NCI-H1092 treated with DMSO at 0.1 percent for 48 hours (cell line): ENCODE measurements around the gene LOC101059915.
A peak's percentile ranks its signal among the peaks of the same experiment; 100 is the strongest.

Experiments
- DNase-seq: peaks from one replicate; lab custom pipeline; 2025; lab: John Stamatoyannopoulos, UW

The LOC101059915 gene

DNA sequence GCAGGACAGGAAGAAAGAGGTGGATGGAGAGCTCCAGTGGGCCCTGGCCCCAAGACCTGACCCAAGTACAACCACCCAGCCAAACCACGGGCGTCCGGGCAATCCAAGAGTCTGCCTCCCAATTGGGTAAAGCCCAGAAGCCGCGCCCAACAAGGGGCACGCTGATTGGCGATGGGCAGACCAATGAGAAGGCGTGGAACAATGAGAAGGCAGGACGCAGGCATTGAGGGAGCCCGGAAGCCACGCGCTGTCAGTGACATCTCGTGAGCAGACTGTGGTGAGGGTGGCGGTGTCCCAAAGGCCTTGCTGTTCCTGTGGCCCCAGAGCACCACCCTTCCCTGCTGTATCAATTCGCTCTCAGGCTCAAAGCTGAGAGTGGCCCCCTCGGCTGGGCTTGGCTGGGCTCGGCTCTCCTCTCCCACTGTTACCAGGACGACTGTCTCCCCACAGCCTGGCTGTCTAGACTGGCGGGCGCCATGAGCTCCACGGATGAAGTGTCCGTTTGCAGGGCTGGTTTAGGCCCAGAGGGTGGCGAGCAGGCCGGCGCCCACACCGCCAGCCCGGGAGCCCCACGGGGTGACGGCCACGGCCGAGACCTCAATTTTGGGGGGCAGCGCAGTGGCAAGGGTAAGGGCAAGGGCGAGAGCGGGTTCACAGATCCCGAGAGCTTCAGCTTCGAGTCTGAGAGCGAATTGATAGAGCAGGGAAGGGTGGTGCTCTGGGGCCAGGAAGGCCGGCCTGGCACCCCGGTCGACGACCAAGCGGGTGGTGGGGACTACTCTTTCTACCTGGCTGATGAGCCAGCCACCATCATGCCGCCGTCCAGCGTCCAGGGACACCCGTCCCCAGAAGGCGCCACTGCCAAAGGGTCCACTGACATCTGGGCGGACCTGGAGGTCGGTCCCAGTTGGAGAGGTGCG is at the start of gene LOC101059915:
Gene LOC101059915, plus strand, starts transcription at position 219 of the 920 bp plus-strand sequence.
- DNase-seq, result no peak

DNA sequence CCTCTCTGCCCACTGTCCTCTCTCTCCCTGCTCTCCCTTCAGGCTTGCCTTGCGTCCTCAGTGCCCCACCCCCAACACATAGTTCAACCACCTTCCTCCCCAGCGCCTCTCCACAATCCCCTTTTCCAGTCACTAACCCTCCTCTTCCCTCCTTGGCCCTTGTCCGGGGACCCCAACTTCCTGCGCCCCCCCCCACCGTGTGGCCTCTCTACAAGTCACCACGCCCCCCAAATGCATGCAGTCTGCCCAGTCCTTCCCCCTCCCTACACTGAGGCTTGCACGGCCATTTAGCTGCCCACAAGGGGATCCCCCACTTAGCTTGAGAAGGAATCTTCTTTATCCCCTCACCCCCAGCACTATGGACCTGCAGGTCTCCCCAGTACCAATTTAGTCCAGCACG is 49.6 kb upstream of the LOC101059915 start:
- no peak for DNase-seq

DNA sequence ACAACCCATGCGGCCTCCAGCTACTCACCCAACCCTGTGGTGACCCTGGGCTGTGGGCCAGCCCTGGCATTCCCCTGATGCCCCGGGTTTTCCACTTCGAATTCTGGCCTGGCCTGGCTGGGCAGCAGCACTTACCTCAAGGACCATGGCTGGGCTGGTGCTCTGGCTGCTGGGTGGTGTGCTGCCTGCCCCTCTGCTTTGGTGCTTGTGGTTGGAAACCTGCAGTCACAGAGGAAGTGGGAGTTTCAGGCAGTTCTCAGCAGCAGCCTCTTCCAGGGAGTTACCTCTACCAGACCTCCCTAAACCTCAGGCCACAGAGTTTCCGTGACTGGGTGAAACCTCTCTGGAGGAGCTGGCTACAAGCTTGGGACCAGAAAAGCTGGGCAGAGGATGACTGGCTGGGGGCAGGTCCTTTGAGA is 49.0 kb upstream of the LOC101059915 start, which contains the start of gene CXCR3:
Gene CXCR3, minus strand, starts transcription at position 209 of the 419 bp plus-strand sequence. Its CDS starts 62 bp downstream, at position 147.
- no peak for DNase-seq

DNA sequence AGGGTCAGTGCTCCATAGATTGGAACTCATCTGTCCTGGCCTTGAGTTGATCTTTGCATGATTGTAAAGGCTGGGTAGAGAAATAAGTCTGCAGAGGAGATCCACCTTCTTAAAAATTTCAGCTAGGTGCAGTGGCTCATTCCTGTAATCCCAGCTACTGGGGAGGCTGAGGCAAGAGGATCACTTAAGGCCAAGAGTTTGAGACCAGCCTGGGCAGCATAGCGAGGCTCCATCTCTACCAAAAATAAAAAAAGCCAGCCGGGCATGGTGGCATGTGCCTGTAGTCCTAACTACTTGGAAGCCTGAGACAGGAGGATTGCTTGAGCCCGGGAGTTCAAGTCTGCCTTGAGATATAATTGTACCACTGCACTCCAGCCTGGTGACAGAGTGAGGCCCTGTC is 48.6 kb upstream of the LOC101059915 start:
- no peak for DNase-seq

DNA sequence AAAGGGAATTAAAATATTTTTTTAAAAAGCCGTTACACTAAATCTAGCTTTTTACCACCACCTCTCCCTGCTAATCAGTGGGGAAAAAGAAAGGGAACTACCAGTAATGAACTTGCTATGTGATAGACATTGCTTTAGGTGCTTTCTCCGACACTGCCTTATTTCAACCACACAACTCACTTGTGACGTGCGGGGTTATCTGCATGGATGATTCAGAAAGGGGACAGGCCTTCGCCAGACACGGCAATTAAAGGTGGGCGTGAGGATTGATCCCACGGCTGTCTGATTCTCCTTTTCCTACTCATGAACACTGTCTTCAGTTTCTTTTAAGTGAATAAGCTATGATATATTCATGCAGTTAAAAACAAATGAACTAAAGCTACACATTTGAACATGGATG is 48.2 kb upstream of the LOC101059915 start:
- DNase-seq, result no peak

DNA sequence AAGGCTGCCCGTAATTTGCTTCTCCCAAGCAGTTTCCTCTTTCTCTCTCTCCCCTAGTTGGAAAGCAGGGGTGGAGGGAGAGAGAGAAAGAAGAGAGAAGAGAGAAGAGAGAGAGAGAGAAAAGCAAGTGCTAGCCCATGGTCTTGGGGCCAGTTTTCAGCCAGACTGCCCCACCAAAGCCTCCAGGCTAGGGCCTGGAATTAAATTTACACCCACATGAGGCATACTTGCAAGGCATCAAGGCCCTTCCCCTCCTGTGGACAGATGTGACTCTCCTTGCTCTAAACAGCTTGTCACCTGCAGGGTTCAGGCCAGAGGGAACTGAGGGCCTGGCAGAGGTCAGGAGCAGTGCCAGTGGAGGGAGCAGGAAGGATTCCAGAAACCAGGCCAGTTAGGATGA is 47.4 kb upstream of the LOC101059915 start:
- DNase-seq, result no peak

DNA sequence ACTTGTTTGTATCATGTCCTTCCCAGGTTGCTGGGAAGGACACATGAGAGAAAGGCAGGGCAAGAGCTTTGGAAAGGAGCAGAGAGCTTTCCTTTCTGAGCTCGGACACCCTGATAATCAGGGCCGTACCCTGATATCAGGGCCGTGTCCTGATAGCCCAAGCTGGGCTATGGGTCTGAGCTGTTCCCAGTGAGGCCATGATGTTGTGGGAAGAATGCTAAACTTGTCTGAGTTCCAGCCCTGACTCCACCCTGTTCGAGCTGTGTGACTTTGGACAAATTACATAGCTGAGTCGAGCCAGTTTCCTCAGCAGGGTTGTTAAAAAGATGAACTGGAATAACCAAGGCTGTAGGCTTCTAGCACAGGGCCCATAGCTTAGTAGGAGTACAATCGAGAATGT is 45.7 kb upstream of the LOC101059915 start:
- no peak for DNase-seq

DNA sequence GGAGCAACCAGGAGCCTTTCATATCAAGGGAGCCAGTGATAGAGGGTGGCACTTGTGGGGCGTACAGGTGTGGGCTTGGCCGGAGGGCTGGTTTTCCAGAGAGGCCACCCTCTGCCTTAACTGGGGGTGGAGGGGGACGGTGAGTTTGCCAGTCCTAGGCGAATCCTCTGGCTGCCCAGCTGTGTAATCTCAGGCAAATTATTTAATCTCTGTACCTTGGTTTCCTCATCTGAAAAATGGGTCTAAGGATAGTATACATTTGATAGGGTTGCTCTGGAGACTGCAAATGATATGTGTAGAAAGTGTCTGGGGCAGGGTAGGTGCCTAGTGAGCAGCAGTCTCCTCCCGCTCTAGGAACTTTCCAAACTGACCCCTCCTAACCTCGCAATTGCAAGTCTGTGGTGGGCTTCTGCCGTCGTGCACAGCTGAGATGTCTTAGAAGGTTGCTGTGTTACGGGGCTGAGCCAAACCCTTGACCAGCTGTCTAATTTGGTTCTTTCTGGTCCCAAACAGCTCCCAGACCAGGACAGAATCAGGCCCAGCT is 45.2 kb upstream of the LOC101059915 start:
- no peak for DNase-seq

DNA sequence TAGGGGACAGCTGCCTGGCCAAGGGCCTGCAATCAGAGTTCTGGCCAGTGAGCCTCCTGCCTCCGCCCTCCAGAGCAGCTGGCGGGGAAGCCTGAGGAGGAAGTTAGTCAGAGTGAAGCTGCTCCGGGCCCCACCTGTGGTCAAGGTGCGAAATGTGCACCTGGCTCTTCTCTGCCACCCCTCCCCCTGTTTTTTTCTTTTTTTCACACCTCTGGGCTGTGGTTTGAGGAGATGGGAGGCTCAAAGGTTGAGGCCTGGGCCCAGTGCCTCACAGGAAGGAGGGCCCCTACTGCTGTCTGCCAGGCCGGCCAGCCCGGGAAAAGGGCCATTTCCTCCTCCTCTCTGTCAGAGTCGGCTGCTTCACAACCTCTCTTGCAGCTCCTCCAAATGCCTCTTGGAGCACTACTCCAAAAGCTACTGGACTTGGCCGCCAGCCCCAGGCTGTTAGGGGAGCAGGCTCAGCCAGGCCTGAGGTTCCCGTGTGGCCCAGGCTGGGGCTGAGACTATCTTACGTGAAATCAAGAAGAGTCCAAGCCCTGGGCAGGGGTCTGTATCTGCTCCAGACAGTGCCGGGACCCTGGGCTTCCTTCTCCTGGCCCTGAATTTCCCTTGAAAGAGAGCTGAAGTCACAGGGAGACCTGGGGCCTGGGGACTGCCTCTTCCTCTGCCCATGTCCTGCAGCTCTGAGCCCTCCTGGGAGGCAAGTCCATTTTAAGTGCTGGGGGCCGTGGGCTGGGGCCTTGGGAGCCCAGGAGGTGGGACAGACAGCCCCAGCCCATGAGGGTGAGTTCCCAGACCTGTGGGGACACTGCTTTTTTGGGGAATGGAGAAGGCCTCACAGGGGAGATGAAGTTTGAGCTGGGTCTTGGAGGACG is 44.5 kb upstream of the LOC101059915 start:
- peak; percentile 51 for DNase-seq

DNA sequence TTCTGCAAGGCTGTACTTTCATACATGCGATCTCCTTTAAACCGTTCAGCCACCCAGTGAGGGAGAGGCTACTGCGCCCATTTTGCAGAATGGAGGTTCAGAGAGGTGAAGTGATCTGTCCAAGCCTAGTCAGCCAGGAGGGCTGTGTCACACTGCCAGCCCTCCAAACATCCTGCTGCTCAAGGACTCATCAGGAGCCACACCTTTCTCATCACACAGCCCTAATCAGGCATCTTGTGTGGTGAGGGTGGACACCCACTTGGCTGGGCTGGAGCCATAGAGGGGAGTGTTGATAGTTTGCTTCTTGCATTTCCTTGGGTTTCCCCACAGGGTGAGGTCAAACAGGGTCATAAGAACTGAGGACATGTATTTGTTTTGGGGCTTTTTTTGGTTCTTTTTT is 43.6 kb upstream of the LOC101059915 start:
- no peak for DNase-seq

DNA sequence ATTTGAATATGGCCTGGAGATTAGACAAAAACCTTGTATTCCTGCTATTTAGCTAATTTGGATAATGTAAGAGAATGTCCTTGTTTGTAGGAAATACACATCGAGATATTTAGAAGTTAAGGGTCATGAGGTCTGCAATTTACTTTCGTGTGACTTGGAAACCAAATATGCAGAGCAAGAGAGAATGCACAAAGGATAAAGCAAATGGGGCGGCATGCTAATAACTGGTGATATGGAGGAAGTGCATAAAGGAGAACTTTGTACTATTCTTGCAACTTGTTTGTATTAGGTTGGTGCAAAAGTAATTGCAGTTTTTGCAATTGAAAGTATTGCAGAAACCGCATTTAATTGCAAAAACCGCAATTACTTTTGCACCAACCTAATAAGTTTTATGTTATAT is 41.9 kb upstream of the LOC101059915 start:
- no peak for DNase-seq

DNA sequence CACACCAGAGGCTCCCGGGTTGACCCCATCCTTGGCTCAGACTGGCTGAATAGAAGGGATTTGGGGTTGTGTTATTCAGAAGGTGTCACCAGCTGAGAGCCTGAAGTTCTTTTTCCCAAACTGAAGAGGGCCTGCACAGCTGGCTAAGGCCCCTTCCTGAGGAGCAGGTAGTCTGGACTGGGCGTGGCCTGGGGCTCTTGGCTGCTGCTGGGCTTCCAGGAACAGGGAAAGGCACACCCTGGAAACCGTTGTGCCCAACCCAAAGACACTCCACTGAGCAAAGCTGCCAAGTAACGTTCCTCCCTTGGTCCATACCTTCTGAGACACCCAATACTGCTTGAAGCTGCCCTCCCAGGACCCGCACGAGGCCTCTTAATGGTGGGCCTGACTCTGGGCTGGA is 40.8 kb upstream of the LOC101059915 start:
- DNase-seq, result no peak

DNA sequence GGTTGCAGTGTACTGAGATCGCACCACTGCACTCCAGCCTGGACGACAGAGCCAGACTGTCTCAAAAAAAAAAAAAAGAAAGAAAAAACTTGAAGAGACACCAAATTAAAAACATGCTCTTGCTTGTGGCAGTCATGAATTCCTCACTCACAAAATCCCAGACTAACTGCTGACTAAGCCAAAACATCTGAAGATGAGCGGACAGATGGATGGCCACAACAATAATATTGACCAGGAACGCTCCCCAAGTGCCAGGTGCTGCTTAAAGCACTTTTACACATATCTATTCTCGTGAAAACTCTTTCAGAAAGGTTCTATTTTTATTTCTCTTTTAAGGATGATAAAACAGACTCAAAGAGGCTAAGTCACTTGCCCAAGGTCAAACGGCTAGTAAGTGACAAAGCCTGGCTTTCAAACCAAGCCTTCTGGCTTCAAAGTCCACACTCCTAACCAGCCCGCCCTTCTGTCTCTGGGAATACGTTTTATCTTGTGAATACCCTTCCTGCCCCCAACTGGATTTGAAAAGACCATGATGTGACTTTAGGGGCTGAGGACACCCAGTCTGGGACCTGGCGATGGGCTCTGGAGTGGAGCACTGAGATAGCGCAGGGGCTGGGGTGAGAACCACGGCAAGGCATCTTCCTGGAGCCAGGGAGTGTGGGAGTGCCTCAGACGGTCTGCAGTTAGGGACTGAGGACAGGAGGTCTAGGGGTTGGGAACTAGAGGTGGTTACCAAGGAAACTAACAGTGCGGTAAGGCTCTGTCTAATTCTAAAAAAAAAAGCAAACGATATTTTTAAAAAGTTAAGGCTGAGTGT is 39.5 kb upstream of the LOC101059915 start:
- no peak for DNase-seq

DNA sequence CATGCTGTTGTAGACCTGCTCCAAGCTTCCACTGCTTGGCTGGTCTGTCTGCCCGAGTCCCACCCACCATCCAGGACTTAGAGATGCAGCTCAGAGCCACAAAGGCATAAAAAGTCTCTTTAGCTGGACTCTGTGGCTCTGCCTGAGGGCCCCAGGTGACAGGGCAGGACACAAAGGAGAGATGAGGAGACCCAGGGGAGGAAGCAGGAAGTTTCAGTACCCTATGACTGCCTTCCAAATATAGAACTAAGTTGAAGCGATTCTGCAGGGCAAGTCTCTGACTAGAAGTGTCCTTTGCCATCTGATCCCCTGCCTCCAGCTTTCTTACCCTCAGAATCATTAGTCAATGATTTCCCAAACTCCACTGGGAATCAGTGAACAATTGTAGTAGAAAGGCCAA is 37.9 kb upstream of the LOC101059915 start:
- no peak for DNase-seq

DNA sequence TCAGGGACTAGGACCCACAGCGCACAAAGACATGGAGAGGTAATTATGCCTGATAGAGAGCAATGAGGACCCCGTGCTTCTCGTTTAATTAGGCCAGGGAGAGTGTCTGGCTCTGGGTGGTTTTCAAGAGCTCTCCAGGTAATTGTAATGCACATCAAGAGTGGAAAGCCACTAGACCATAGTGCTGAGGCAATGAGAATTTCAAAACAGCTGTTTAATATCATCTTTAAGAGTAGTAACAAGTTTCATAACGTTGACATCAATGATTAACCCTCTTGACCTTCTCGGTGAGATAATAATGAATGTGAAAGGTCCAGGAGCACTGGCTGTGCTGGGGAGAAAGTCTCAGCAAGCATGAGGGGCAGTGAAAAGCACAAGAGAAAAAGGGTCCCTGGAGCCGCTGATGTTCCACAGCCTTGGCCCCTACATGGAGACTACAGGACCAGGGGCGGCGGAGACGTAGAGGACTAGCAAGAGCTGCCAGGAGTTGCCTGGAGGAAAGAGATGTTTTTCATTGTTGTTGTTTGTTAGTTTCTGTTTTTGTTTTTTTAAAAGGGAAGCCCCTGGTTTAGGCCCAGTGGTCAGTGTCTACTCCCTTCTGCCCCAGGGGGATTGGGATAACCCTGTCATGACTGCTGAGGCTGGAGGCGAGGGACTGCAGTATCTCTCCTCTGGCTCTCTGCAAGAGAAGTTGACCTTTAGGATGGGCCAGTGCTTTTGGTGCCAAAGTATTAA is 34.3 kb upstream of the LOC101059915 start:
- peak; percentile 75 for DNase-seq

DNA sequence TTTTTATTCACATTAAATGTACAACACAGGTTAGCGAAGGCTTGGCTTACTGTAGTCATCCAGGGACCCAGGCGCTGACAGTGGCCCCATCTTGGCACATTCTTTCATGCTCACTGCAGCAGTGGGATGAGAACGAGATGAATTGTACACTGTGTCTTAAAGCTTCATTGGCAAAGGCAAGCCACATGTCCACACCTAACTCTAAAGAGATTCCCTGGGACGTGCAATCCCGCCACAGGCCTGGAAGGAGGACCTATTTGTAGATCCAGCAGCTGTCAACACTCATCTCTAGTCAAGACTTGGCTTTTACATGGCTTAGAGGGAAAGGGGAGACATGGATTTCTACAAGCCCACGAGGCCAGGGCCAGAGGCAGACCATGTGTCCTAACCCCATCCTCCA is 33.0 kb upstream of the LOC101059915 start:
- DNase-seq, result no peak

DNA sequence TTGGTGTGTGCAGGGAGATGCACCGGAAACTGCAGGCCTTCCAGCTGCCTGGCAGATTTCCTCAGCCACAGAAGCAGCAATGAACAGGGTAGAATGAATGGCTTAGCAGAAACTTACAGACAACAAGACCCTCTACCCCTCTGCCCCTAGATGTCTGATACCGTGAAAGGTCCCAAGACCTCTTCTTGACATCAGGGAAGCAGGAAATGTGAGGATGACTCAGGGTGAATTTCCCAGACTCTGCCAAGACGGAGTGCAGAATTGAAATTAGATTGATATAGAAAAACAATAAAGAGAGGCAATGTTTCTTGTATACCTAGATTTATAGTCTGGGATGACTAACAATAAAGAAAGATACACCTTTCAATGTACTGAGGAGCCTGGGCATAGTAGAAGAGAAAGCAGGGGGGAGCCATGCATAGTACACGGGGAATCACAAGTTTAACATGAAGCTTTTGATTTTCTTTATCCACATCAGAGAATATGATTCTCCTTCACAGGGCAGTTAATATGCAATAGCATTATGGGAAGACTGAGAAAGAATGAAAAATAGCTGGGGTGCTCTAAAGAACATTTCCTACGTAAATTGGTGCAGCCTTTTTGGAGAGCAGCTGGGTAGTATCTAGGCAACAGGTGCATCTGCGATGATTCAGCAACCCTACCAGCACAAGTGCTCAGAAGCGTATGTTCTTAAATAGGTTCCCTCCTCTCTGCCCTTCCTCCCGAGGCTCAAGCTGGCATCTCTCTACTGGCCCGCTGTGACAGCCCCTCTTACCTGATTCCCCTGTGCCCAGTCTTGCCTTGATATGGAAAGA is 30.7 kb upstream of the LOC101059915 start:
- DNase-seq, result peak; percentile 35

DNA sequence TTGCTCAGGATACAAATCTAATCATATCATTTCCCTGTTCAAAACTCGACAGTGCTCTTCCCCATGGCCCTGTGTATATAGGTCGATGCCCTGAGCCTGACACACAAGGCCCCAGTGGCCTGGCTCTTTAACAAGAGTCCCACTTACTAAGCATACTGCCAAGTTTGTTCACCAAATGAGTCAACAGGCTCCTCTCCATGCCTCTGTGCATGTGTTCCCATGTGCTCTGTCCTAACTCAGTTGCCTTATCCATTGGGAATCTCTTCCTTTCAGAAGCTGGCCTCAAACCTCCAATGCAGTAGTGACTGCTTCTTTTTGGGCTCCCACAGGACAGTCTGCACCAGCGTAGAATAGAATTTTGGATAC is 30.1 kb upstream of the LOC101059915 start:
- DNase-seq, result no peak

DNA sequence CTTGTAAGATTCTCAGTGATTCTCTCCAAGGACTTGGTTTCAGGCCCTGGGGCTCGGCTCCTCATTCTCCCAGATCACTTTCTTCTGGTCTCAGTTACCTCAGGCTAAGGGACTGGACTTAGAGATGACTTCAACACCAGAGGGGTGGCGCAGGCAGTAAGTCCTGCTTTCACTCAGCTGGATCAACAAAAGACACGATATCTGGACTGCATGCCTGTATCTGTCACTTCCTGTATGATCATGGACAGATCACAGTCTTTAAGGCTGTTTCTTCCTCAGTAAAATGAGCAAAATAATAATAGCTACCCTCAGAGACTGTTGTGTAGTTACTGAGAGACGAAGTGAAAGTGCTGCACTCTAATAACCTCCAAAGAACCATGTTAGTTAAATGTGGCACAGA is 29.5 kb upstream of the LOC101059915 start:
- DNase-seq, result no peak

DNA sequence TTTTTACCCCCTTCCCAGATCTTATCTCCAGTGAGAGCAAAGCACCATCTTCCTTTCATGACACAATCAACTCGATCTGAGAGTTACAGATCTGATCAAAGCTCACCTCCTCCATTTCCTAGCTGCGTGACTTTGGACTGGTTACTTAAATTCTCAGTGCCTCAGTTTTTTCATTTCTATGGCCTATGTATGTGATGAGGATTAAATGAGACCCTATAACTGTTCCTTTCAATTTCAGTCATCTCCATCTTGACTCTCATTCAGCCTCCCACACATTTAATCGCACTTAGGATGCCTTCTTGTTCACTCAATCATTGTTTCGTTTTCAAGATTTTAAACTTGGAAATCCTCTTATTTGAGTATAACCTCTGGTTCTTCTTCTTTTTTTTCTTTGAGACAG is 28.9 kb upstream of the LOC101059915 start:
- peak; percentile 0 for DNase-seq
